ENCODE measurements around the gene ZNF678.
"Not testable (repeated sequence)": the region's sequence is repeated elsewhere in the genome, so short reads cannot be mapped to it uniquely, and the experiment has no call there.

- not testable (repeated sequence) for TF ChIP-seq CTCF (IDR thresholded peaks at IDR 0.05); EZH2 (IDR thresholded peaks at IDR 0.05; ENCODE audit: borderline replicate concordance, insufficient read depth, low read depth, low read length, poor library complexity, severe bottlenecking)
Measured at GRCh38 chr1:227551881-227552280, 11.5 kb upstream of the ZNF678 start.

Data from B cell (primary cell).